ENCODE results near the gene CA11. TPM values are rescaled to one million over a fixed set of nuclear protein-coding genes. Genes with fewer than 3 reads are reported as not detected.

The CA11 gene
- total and polyA plus RNA-seq, 9 of the 15 experiments (the other 6 are each of a cell fraction or from before 2014, with no cell fraction given): 2.9 to 19.9 (median 8.3) TPM

DNA sequence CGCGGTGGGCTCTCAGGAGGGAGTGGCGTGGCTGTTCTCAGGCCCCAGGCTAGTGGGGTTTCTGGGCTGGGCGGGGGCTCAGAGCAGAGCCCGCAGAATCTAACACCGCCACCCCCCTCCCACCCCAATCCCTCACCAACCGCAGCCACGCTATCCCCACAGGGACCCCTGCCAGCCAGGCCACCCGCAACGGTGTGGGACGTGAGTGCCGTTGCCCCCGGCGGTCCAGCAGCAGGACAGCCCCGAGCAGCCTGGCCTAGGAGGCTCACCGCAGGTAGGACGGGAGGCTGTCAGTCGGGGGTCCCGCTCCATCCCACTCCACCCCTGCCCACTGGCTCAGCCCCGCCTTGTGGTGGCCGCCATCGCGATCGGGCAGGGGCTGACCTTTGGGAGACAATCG, 27.0 kb upstream of the CA11 start, which contains the start of gene NTN5 (continued):
- TF ChIP-seq ZNF431 (CRISPR knock-in tag; IDR thresholded peaks at IDR 0.05) (no peak), ZC3H8 (IDR thresholded peaks at IDR 0.05) (no peak), NFIX (CRISPR knock-in tag; IDR thresholded peaks at IDR 0.05; ENCODE audit: low read depth) (no peak), ZBTB17 (CRISPR knock-in tag; IDR thresholded peaks at IDR 0.05) (no peak), MEIS2 (IDR thresholded peaks at IDR 0.05; ENCODE audit: partially characterized antibody) (no peak), OTX1 (CRISPR knock-in tag; IDR thresholded peaks at IDR 0.05) (no peak)

DNA sequence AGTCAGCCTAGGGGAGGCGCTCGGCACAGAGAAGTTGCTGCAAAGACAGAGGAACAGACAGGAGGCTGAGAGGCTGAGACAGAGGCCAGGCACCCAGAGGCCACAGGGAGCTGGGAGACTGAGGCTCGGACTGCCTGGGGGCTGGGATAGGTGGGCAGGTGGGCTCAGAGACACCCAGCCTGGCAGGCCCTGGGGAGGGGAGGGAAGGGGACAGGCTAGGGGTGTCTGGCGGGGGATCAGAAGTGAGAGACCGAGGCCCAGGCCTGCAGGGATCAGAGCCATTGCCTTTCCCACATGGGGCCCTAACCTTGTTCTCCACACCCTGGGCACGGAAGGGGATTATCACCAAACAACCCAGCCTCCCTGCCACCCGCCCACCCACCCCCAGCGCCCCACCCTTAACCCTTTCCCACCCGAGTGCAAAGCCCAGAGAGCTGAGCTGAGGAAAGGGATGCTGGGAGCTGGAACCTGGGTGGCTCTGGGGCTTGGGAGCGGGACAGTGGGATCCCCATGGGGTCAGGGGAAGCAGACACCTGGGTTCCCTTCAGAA, 25.5 kb upstream of the CA11 start:
- H3K9me1 ChIP-seq (ENCODE audit: control insufficient read depth, insufficient read depth, low read length): no peaks in the 10 kb centered on the region
- H3K9ac ChIP-seq (ENCODE audit: insufficient read depth in 1 of 2, low read depth in 2 of 2, low read length in 2 of 2): peak overlapping the region in 1 of 2 experiments; percentile 71; a peak in 2 of 4 replicates
- intact Hi-C loops (cut with micrococcal nuclease): no loop called here
- H3K9me3 ChIP-seq (replicated peaks; ENCODE audit: control insufficient read depth, insufficient read depth, low read depth, low read length): no peaks in the 10 kb centered on the region
- POLR2A ChIA-PET: no interaction called here
- no peak overlapping the region for H2AFZ ChIP-seq (ENCODE audit: low read depth, low read length)
- H3K79me2 ChIP-seq (ENCODE audit: control insufficient read depth, insufficient read depth, low read length): no peaks in the 10 kb centered on the region
- no peak overlapping the region for H3K4me2 ChIP-seq (ENCODE audit: insufficient read depth, low read length)
- ATAC-seq (no peak), FAIRE-seq (no peak), DNase-seq (ENCODE audit: extremely low read depth in 1 of 4, low spot score in 3 of 4) (no peak)
- no peak overlapping the region for H3K27ac ChIP-seq (ENCODE audit: extremely low read depth, low read depth, low read length)
- TF ChIP-seq TAF7 (tag; IDR thresholded peaks at IDR 0.05): no peak
- no peak for TF ChIP-seq SIRT6 (IDR thresholded peaks at IDR 0.05; ENCODE audit: low read depth, low read length)
- TF ChIP-seq SRSF7 (optimal IDR thresholded peaks at IDR 0.05; ENCODE audit: low read depth, low read length): no peak
- no peak for TF ChIP-seq ZFP36 (IDR thresholded peaks at IDR 0.05; ENCODE audit: low read depth, low read length, partially characterized antibody)
- TF ChIP-seq BDP1 (IDR thresholded peaks at IDR 0.05; ENCODE audit: insufficient read depth, insufficient read length): no peak
- TF ChIP-seq POLR2AphosphoS2 (IDR thresholded peaks at IDR 0.05; ENCODE audit: low read length): no peak
- no peak for TF ChIP-seq MXI1 (IDR thresholded peaks at IDR 0.05; ENCODE audit: low read depth, low read length)
- TF ChIP-seq GTF2E2 (tag; IDR thresholded peaks at IDR 0.05): no peak
- no peak for TF ChIP-seq ARID2 (IDR thresholded peaks at IDR 0.05)
- no peak for TF ChIP-seq ZKSCAN1 (IDR thresholded peaks at IDR 0.05; ENCODE audit: low read depth, low read length)
- TF ChIP-seq CHD1 (IDR thresholded peaks at IDR 0.05; ENCODE audit: low read length): no peak
- no peak for TF ChIP-seq ZNF311 (CRISPR knock-in tag; IDR thresholded peaks at IDR 0.05)
- TF ChIP-seq MCM5 (IDR thresholded peaks at IDR 0.05; ENCODE audit: low read depth): no peak
- TF ChIP-seq ETV1 (tag; conservative IDR thresholded peaks at IDR 0.05; ENCODE audit: low read depth): no peak
- no peak for TF ChIP-seq TBP (optimal IDR thresholded peaks at IDR 0.05; ENCODE audit: low read depth, low read length)
- TF ChIP-seq PRPF4 (IDR thresholded peaks at IDR 0.05; ENCODE audit: insufficient read depth, low read depth, low read length, poor library complexity, severe bottlenecking): no peak
- no peak overlapping the region for H3K4me3 ChIP-seq
- 51% methylated on average over 5 of the region's 10 CpGs for WGBS (ENCODE audit: insufficient coverage, low coverage, missing lambda C conversion rate)
- H3K4me1 ChIP-seq (replicated peaks in 1 of 2; ENCODE audit: control insufficient read depth in 2 of 2, insufficient read depth in 2 of 2, low read length in 2 of 2): peaks cover 4 to 43% of the 10 kb centered on the region in 2 experiments; a peak in 4 of 5 replicates
- H3K27me3 ChIP-seq (ENCODE audit: control insufficient read depth in 2 of 2, insufficient read depth in 2 of 2, low read length in 2 of 2): no peaks in the 10 kb centered on the region
- no peaks in the 10 kb centered on the region for H3K36me3 ChIP-seq (ENCODE audit: control insufficient read depth, insufficient read depth, low read length)
- no peaks in the 10 kb centered on the region for H4K20me1 ChIP-seq (replicated peaks; ENCODE audit: control insufficient read depth, insufficient read depth, low read length)
- in situ Hi-C loops (cut with MboI): no loop called here
- CTCF ChIA-PET (ENCODE audit: low intra/inter-chr PET ratio): no interaction called here
- no TSS peak for BruUV-seq (replicated peaks)

All from K562 (cell line).